Progenitor cell of endocrine pancreas (in vitro differentiated cells): ENCODE data around the gene CCDC33. TPM values are rescaled to one million over a fixed set of nuclear protein-coding genes. Genes with fewer than 3 reads are reported as not detected.
A peak's percentile ranks its signal among the peaks of the same experiment; 100 is the strongest.

Experiments used
- DNase-seq: peaks from one replicate; pipeline ENCODE4 v3.0.0; 2021; ENCODE audit warnings: low spot score; ENCODE audit not compliant: unreplicated experiment
- H3K27ac Mint-ChIP-seq: 2 replicates; pipeline ENCODE4 v1.8.0; 2021; ENCODE audit warnings: mild to moderate bottlenecking, moderate library complexity, mixed read lengths
- H3K27me3 Mint-ChIP-seq: 2 replicates; pipeline ENCODE4 v1.8.0; 2021; ENCODE audit warnings: mixed read lengths
- H3K36me3 Mint-ChIP-seq: 2 replicates; pipeline ENCODE4 v1.8.0; 2022; ENCODE audit warnings: mixed read lengths; ENCODE audit not compliant: insufficient read depth
- H3K4me1 Mint-ChIP-seq: 2 replicates; pipeline ENCODE4 v1.8.0; 2021; ENCODE audit warnings: low read depth, mixed read lengths
- H3K4me3 Mint-ChIP-seq: 2 replicates; pipeline ENCODE4 v1.8.0; 2021; ENCODE audit warnings: low read depth, mild to moderate bottlenecking, moderate library complexity, mixed read lengths
- H3K9me3 Mint-ChIP-seq: 2 replicates; pipeline ENCODE4 v1.8.0; 2021; ENCODE audit warnings: low read depth, mixed read lengths
- CTCF ChIP-seq: fragments of 200-600 bp; sonication (generic); IDR thresholded peaks from one replicate; pipeline ENCODE4 v1.5.0; 2021; ENCODE audit warnings: antibody characterized with exemption, mild to moderate bottlenecking; ENCODE audit not compliant: unreplicated experiment
- total RNA-seq: library from RNA; stranded (reverse); gene quantifications from 2 replicates; pipeline ENCODE4 v1.2.1, GENCODE V29; 2021

Gene CCDC33
- total RNA-seq, 1 donor from 2014 or later = 0.84 TPM

- no peaks in the 10 kb centered on the region for H3K36me3 Mint-ChIP-seq
- peaks cover 19% of the 10 kb centered on the region for H3K4me1 Mint-ChIP-seq
- DNase-seq = no peak
- H3K27ac Mint-ChIP-seq = no peak overlapping the region
- no peak for TF ChIP-seq CTCF
- no peaks in the 10 kb centered on the region for H3K9me3 Mint-ChIP-seq
- H3K4me3 Mint-ChIP-seq = no peak overlapping the region
- H3K27me3 Mint-ChIP-seq = peaks cover 49% of the 10 kb centered on the region
Observed at GRCh38 chr15:74220475-74221248, 15.5 kb upstream of the CCDC33 start.

- no peak for DNase-seq
- peaks cover 57% of the 10 kb centered on the region for H3K27me3 Mint-ChIP-seq
- no peaks in the 10 kb centered on the region for H3K9me3 Mint-ChIP-seq
- H3K27ac Mint-ChIP-seq = peak overlapping the region; percentile 80
- peaks cover 18% of the 10 kb centered on the region for H3K4me1 Mint-ChIP-seq
- H3K4me3 Mint-ChIP-seq = no peak overlapping the region
- no peaks in the 10 kb centered on the region for H3K36me3 Mint-ChIP-seq
- no peak for TF ChIP-seq CTCF
Observed at GRCh38 chr15:74221399-74222239, 14.5 kb upstream of the CCDC33 start.

- Mint-ChIP-seq H3K9me3 (no peaks in the 10 kb centered on the region), H3K4me1 (peaks cover 18% of the 10 kb centered on the region), H3K27ac (no peak overlapping the region), H3K4me3 (no peak overlapping the region), H3K36me3 (no peaks in the 10 kb centered on the region), H3K27me3 (peaks cover 63% of the 10 kb centered on the region)
- no peak for DNase-seq
- TF ChIP-seq CTCF = no peak
Observed at GRCh38 chr15:74222240-74223119, 13.6 kb upstream of the CCDC33 start.

GRCh38 chr15:74225928-74226327, 10.2 kb upstream of the CCDC33 start:
- TF ChIP-seq CTCF = no peak
- H3K36me3 Mint-ChIP-seq = no peaks in the 10 kb centered on the region
- H3K27ac Mint-ChIP-seq = no peak overlapping the region
- no peak for DNase-seq
- H3K4me1 Mint-ChIP-seq = peaks cover 16% of the 10 kb centered on the region
- H3K9me3 Mint-ChIP-seq = no peaks in the 10 kb centered on the region
- H3K4me3 Mint-ChIP-seq = no peak overlapping the region
- H3K27me3 Mint-ChIP-seq = peaks cover 53% of the 10 kb centered on the region
